ENCODE measurements around the gene CDSN.

The CDSN gene

DNA sequence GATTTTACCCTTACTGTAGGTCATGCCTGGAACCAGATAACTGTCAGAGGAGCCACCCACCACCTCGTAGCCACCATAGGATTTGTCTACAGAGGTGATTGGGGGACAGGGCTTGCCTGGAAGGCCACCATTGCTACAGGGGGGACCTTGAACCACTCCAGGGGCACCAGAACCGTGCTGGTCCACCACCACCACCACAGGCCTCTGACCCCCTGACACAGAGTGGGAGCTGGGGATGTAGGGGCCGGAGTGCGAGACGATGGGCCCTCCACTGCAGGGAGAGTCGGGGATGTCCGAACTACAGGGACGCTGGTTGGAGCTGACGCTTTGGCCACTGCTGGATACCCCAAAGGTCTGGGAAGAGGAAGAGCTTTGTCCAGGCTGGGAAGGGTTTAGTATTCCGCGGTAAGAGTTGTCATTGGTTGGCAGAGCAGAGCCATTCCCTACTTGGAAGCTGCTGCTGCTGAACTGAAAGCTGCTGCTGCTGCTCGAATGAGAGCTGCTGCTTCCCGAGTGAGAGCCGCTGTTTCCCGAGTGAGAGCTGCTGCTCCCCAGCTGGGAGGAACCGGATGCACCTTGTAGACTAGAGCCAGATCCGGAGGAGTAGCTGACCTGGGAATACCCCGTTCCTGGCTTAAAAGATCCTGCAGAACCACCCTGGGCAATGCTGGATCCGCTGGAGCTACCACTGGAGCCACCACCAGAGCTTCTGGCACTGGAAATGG, 3.4 kb downstream of the CDSN start:
- Histone ChIP-seq H3K4me1 (ENCODE audit: control insufficient read depth in 1 of 2, insufficient read depth in 1 of 2, low read depth in 1 of 2, low read length in 1 of 2) (no peaks in the 10 kb centered on the region), H3K9me3 (no peaks in the 10 kb centered on the region), H3K27me3 (peaks cover 37% of the 10 kb centered on the region), H3K4me3 (ENCODE audit: low read depth in 1 of 2, low read length in 1 of 2) (no peak overlapping the region), H3K36me3 (no peaks in the 10 kb centered on the region), H3K27ac (no peak overlapping the region)
- TF ChIP-seq, protein P1, sequence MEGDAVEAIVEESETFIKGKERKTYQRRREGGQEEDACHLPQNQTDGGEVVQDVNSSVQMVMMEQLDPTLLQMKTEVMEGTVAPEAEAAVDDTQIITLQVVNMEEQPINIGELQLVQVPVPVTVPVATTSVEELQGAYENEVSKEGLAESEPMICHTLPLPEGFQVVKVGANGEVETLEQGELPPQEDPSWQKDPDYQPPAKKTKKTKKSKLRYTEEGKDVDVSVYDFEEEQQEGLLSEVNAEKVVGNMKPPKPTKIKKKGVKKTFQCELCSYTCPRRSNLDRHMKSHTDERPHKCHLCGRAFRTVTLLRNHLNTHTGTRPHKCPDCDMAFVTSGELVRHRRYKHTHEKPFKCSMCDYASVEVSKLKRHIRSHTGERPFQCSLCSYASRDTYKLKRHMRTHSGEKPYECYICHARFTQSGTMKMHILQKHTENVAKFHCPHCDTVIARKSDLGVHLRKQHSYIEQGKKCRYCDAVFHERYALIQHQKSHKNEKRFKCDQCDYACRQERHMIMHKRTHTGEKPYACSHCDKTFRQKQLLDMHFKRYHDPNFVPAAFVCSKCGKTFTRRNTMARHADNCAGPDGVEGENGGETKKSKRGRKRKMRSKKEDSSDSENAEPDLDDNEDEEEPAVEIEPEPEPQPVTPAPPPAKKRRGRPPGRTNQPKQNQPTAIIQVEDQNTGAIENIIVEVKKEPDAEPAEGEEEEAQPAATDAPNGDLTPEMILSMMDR (IDR thresholded peaks at IDR 0.05) = no peak

DNA sequence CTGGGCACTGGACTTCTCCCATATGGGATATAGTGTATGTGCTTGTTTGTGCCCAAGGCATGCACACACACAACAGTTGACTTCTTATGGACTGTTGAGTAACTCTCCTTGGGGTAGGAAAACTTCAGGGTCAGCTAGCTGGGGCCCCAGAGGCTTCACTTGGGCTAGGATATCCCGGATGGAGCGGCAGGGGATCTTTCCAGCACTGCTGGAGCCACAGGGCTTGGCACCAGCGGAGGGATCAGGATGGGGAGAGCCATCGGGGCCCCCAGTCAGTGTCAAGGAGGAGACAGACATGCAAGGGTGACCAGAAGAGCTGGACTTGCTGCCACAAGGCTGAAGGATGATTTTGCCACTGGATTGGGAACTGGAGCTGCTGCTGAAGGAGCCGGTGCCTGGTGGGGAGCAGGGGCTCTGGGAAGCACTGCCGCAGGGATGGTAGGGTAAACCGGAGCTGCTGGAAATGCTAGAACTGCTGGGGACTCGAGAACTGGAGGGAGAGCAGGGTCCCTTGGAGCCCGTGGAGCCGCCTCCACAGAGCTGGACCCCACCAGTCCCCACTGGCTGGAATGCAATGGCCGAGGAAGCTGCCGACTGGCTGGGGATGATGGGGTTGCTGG, 4.2 kb downstream of the CDSN start:
- Histone ChIP-seq H3K27me3 (peaks cover 39% of the 10 kb centered on the region), H3K27ac (no peak overlapping the region), H3K4me1 (ENCODE audit: control insufficient read depth in 1 of 2, insufficient read depth in 1 of 2, low read depth in 1 of 2, low read length in 1 of 2) (no peaks in the 10 kb centered on the region), H3K4me3 (ENCODE audit: low read depth in 1 of 2, low read length in 1 of 2) (no peak overlapping the region), H3K36me3 (no peaks in the 10 kb centered on the region), H3K9me3 (no peaks in the 10 kb centered on the region)
- TF ChIP-seq, protein P1 (IDR thresholded peaks at IDR 0.05) = no peak

DNA sequence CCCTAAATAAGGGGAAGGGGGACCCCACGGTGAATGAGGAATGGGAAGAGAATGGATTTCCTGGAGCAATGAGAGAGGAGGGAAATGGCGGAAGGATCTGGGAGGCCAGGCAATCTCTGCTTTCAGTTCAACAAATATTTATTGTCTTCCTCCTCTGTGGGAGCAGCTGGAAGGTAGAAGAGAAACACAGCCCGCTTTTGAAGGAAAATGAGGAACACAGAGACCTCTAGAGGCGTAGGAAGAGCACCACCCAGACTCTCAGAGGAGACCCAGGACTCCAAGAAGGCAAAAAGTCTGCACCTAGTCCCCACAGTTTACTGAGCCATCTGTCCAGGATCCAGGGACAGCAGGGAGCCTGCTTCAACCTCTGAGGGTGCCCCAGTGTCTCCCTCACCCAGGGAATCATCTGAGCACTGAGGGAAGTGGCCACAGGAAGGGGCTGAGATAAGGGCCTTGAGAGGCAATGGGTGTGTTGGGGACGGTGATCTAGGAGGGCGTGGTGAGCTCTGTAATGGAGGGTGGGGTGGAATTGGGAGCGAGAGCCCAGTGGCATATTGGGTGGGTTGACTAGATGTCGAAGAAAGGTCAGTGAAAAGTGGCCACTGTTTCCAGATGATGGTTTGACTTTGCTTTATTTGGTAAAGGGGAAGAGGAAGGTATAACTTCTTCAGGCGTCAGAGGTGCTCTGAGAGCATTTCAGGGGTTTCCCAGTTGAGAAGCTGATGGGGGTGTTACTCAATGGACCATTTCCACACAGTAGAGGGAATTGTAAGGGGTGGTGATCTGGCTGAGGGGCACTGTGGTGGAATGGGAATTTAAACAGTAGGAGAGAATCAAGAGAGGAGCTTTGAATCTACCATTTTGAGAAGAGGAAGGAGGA, 5.0 kb downstream of the CDSN start:
- H3K27ac ChIP-seq = no peak overlapping the region
- TF ChIP-seq, protein P1 (IDR thresholded peaks at IDR 0.05) = no peak
- no peaks in the 10 kb centered on the region for H3K4me1 ChIP-seq (ENCODE audit: control insufficient read depth in 1 of 2, insufficient read depth in 1 of 2, low read depth in 1 of 2, low read length in 1 of 2)
- peaks cover 42% of the 10 kb centered on the region for H3K27me3 ChIP-seq
- no peaks in the 10 kb centered on the region for H3K36me3 ChIP-seq
- no peak overlapping the region for H3K4me3 ChIP-seq (ENCODE audit: low read depth in 1 of 2, low read length in 1 of 2)
- H3K9me3 ChIP-seq = no peaks in the 10 kb centered on the region

DNA sequence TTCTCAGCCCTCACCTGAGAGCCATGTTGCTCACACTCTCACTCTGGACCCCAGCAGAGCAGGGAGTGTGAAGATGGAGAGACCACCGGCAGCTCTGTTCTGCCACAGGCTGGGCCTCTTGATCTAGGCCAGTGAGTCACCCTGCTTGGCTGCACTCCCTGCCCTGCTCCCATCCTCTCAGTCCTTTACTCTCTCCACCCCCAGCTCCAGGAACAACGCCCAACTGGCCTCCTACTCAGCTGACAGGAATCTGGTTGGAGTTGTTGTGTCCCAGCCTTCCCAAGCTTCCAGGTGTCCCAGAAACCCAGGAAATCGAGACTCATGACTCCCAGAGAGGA, 5.7 kb downstream of the CDSN start, which contains the start of gene PSORS1C1:
Gene PSORS1C1, plus strand, starts transcription at position 260 of the 338 bp plus-strand sequence. CDS start 14,833 bp downstream, outside the sequence.
- Histone ChIP-seq H3K4me1 (ENCODE audit: control insufficient read depth in 1 of 2, insufficient read depth in 1 of 2, low read depth in 1 of 2, low read length in 1 of 2) (no peaks in the 10 kb centered on the region), H3K27ac (no peak within 1 kb of the TSS), H3K9me3 (no peaks in the 10 kb centered on the region), H3K4me3 (ENCODE audit: low read depth in 1 of 2, low read length in 1 of 2) (no peak within 1 kb of the TSS), H3K27me3 (peaks cover 44% of the 10 kb centered on the region), H3K36me3 (no peaks in the 10 kb centered on the region)
- TF ChIP-seq, protein P1 (IDR thresholded peaks at IDR 0.05) = no peak

DNA sequence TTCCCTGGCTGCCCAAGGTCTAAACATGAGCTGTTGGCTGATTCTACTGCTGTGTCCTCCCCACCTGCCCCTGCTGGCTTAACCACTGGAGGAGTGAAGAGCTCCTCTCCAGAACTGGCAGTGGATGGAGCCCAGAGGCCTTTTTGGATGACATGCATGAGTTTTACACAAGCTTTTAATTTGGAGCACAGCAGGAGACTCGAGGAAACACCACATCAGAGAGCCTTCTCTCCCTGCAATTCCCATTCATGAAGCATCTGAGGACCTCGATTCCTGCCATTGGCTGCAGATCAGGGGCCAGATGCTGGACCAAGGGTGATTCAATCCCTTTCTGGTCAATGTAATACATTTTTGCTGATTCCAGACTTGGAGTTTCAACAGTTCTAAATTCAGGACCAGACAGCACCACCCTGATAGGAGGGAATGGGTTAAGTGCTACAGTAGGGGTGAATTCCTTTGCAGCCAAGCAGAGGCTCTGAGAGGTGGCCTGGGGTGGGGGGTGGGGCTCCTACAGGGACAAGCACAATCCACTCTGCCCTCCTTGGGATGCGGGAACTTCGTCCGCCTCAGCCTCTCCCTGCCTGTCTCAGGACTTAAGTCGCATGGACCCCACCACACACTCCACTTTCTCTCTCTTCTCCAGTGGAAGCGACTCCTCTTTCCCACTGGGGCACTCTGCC, 6.2 kb downstream of the CDSN start:
- Histone ChIP-seq H3K4me1 (ENCODE audit: control insufficient read depth in 1 of 2, insufficient read depth in 1 of 2, low read depth in 1 of 2, low read length in 1 of 2) (no peaks in the 10 kb centered on the region), H3K27ac (no peak overlapping the region), H3K27me3 (peaks cover 40% of the 10 kb centered on the region), H3K9me3 (no peaks in the 10 kb centered on the region), H3K4me3 (ENCODE audit: low read depth in 1 of 2, low read length in 1 of 2) (no peak overlapping the region), H3K36me3 (no peaks in the 10 kb centered on the region)
- TF ChIP-seq, protein P1 (IDR thresholded peaks at IDR 0.05) = no peak
